Endothelial cell of umbilical vein (primary cell): Measurements from ENCODE around the gene RIC8A. TPM values are rescaled to one million over a fixed set of nuclear protein-coding genes. Genes with fewer than 3 reads are reported as not detected.

ENCODE experiments used
- BruUV-seq: library from RNA; stranded (reverse); fragments of 400-500 nt; replicated peaks from 2 replicates; lab custom pipeline; 2021; lab: Mats Ljungman, UMichigan
- CTCF ChIA-PET: fragments of 300-600, 350-600 bp; sonication (Branson Sonifier 250); formaldehyde crosslinking; loops from one replicate; lab custom pipeline; 2021; ENCODE audit warnings: antibody characterized with exemption, inconsistent platforms; lab: Charles Lee
- POLR2A ChIA-PET: fragments of 300-600, 350-600 bp; sonication (Branson Sonifier 250); formaldehyde crosslinking; loops from one replicate; lab custom pipeline; 2021; ENCODE audit warnings: antibody characterized with exemption, inconsistent platforms; lab: Charles Lee
- DNase-seq: peaks from one replicate; pipeline ENCODE4 v3.0.0-alpha.2; 2011; ENCODE audit warnings: low read depth, low spot score
- FAIRE-seq: peaks from 2 replicates; lab custom pipeline; 2011; peaks lifted over from hg19 to GRCh38; lab: Jason Lieb, UNC
- H2AFZ ChIP-seq: 2 replicates; pipeline ENCODE4 v1.6.0; 2012; ENCODE audit warnings: low read depth, low read length, control low read depth, inconsistent platforms
- H3K27ac ChIP-seq: 2 replicates; pipeline ENCODE4 v1.5.1; 2011; ENCODE audit warnings: low read depth, mild to moderate bottlenecking, control low read depth, low read length, moderate library complexity; ENCODE audit not compliant: insufficient read depth
- H3K27me3 ChIP-seq, 2 experiments: 2 replicates each; pipeline versions ENCODE4 v1.6.0 to v1.6.1; 2011; ENCODE audit warnings: low read length in 2 of 2, mixed read lengths in 1 of 2; ENCODE audit not compliant: control insufficient read depth in 2 of 2, insufficient read depth in 2 of 2
- H3K36me3 ChIP-seq, 2 experiments: 2 replicates in 1 of 2; 3 replicates in 1 of 2; pipeline ENCODE4 v1.5.1; 2011; ENCODE audit warnings: low read length in 2 of 2, mild to moderate bottlenecking in 1 of 2, moderate library complexity in 1 of 2; ENCODE audit not compliant: control insufficient read depth in 2 of 2, insufficient read depth in 2 of 2; ENCODE audit errors: extremely low read depth in 1 of 2
- H3K4me1 ChIP-seq: 3 replicates; pipeline ENCODE4 v1.5.1; 2011; ENCODE audit warnings: mild to moderate bottlenecking, low read length; ENCODE audit not compliant: control insufficient read depth, insufficient read depth; ENCODE audit errors: extremely low read depth
- H3K4me2 ChIP-seq: 2 replicates; pipeline ENCODE4 v1.6.1; 2011; ENCODE audit warnings: low read length, control low read depth, mixed read lengths; ENCODE audit not compliant: insufficient read depth
- H3K4me3 ChIP-seq, 3 experiments: fragments of 200-600 bp in 1 of 3; sonication (generic), shearing (Covaris generic) in 1 of 3; replicated peaks in 1 of 3; 2 replicates each; pipeline ENCODE4 v1.5.1; 2011 to 2016; ENCODE audit warnings: control low read depth in 3 of 3, low read length in 3 of 3, mild to moderate bottlenecking in 2 of 3, inconsistent platforms in 1 of 3, low read depth in 1 of 3, moderate library complexity in 1 of 3; ENCODE audit not compliant: insufficient read depth in 1 of 3
- H3K79me2 ChIP-seq: 2 replicates; pipeline ENCODE4 v1.6.0; 2012; ENCODE audit warnings: low read length, inconsistent platforms; ENCODE audit not compliant: control insufficient read depth, insufficient read depth
- H3K9ac ChIP-seq: replicated peaks from 2 replicates; pipeline ENCODE3; 2011; ENCODE audit warnings: low read length, control low read depth; ENCODE audit not compliant: insufficient read depth; ENCODE audit errors: extremely low read depth
- H3K9me1 ChIP-seq: replicated peaks from 3 replicates; pipeline ENCODE4 v1.6.0; 2011; ENCODE audit warnings: mild to moderate bottlenecking, low read length; ENCODE audit not compliant: control insufficient read depth, insufficient read depth; ENCODE audit errors: extremely low read depth
- H3K9me3 ChIP-seq: replicated peaks from 2 replicates; pipeline ENCODE4 v1.5.1; 2012; ENCODE audit warnings: low read length, inconsistent platforms; ENCODE audit not compliant: control insufficient read depth, insufficient read depth
- H4K20me1 ChIP-seq: replicated peaks from 2 replicates; pipeline ENCODE3; 2011; ENCODE audit warnings: mild to moderate bottlenecking, low read length; ENCODE audit not compliant: control insufficient read depth, insufficient read depth; ENCODE audit errors: extremely low read depth
- CTCF ChIP-seq, 2 donors: IDR thresholded peaks; 1 replicate in 1 of 2; 2 replicates in 1 of 2; pipeline ENCODE4 v1.5.1; 2011; ENCODE audit warnings: low read length in 2 of 2, mild to moderate bottlenecking in 2 of 2, moderate library complexity in 2 of 2, control low read depth in 1 of 2, inconsistent platforms in 1 of 2, low read depth in 1 of 2; ENCODE audit not compliant: insufficient read depth in 1 of 2; ENCODE audit errors: extremely low read depth in 1 of 2
- EZH2 ChIP-seq: IDR thresholded peaks from 2 replicates; pipeline ENCODE4 v1.6.1; 2012; ENCODE audit warnings: borderline replicate concordance, low read depth, mild to moderate bottlenecking, moderate library complexity, low read length, inconsistent platforms; ENCODE audit not compliant: severe bottlenecking
- FOS ChIP-seq: IDR thresholded peaks from 2 replicates; pipeline ENCODE4 v1.6.1; 2011; ENCODE audit warnings: mild to moderate bottlenecking, low read length, moderate library complexity, borderline replicate concordance; ENCODE audit not compliant: insufficient read depth
- JUN ChIP-seq: IDR thresholded peaks from 2 replicates; pipeline ENCODE4 v1.6.1; 2011; ENCODE audit warnings: borderline replicate concordance, low read depth; ENCODE audit not compliant: insufficient read length, insufficient read depth
- MAX ChIP-seq: IDR thresholded peaks from 2 replicates; pipeline ENCODE4 v1.6.1; 2011; ENCODE audit not compliant: insufficient read depth, insufficient read length
- MYC ChIP-seq: IDR thresholded peaks from one replicate; pipeline ENCODE4 v1.6.1; 2011; ENCODE audit warnings: mild to moderate bottlenecking, low read depth, low read length
- POLR2A ChIP-seq: IDR thresholded peaks from 2 replicates; pipeline ENCODE4 v1.6.1; 2012; ENCODE audit warnings: low read depth, mild to moderate bottlenecking, control low read depth, low read length
- POLR2AphosphoS5 ChIP-seq: IDR thresholded peaks from 2 replicates; pipeline ENCODE4 v1.6.1; 2012; ENCODE audit warnings: low read depth, mild to moderate bottlenecking, control low read depth, low read length, moderate library complexity; ENCODE audit not compliant: insufficient read depth
- dilution Hi-C: fragments of 300-500 bp; cut with MboI; formaldehyde crosslinking; loops from one replicate; pipeline ENCODE4 v1.15.0; 2019; ENCODE audit warnings: low sequenced_read_pairs; ENCODE audit not compliant: extremely low pct_ligation_motif_present
- intact Hi-C: fragments of 100-400 bp; cut with micrococcal nuclease; formaldehyde crosslinking; loops from one replicate; pipeline ENCODE4 v1.10.0; 2022
- polyA plus RNA-seq, 4 experiments: library from polyadenylated mRNA; depleted of rRNA in 3 of 4; stranded (reverse) in 3 of 4; unstranded in 1 of 4; fragments of >200 nt; gene quantifications; 2 replicates each; pipeline versions ENCODE4 v1.2.1 to v1.2.3, GENCODE V29; 2011 to 2012; ENCODE audit warnings: missing spikeins in 1 of 4
- total RNA-seq: library from RNA; stranded (reverse); gene quantifications from 2 replicates; pipeline ENCODE4 v1.2.3, GENCODE V29; 2021

The RIC8A gene
- total and polyA plus RNA-seq, 2 donors (not counting 3 experiments of a cell fraction or from before 2014, with no cell fraction given), result 112 to 143 TPM

- Histone ChIP-seq H2AFZ (no peak overlapping the region), H3K9me3 (no peaks in the 10 kb centered on the region), H3K9me1 (no peaks in the 10 kb centered on the region), H3K9ac (no peak overlapping the region), H3K4me3 (no peak overlapping the region), H3K79me2 (no peaks in the 10 kb centered on the region), H4K20me1 (no peaks in the 10 kb centered on the region), H3K4me1 (no peaks in the 10 kb centered on the region), H3K4me2 (no peak overlapping the region), H3K36me3 (peaks cover 0 to 3% of the 10 kb centered on the region in 2 experiments), H3K27me3 (no peaks in the 10 kb centered on the region), H3K27ac (no peak overlapping the region)
- no peak for FAIRE-seq
- dilution Hi-C loops (no loop called here), intact Hi-C loops (no loop called here)
- TF ChIP-seq CTCF (IDR thresholded peaks at IDR 0.05; ENCODE audit: extremely low read depth in 1 of 2, insufficient read depth in 1 of 2, low read depth in 1 of 2, low read length in 2 of 2), result no peak
- no peak for TF ChIP-seq POLR2A
- TF ChIP-seq EZH2, result no peak
- TF ChIP-seq POLR2AphosphoS5, result no peak
- TF ChIP-seq MAX, result no peak
- TF ChIP-seq FOS, result no peak
- no peak for TF ChIP-seq JUN
- no peak for TF ChIP-seq MYC
- DNase-seq, result no peak
- ChIA-PET POLR2A (no interaction called here), CTCF (interaction anchor here (1.3 kb wide), 1 partner anchor 8 kb away, joined by 3 read pairs; no protein-coding TSS in a partner anchor)
- BruUV-seq, result no TSS peak
Observed at GRCh38 chr11:223884-224283, 16.4 kb downstream of the RIC8A start.
